AG04449 (cell line): ENCODE data around the gene DGKI.

Experiments used
- CTCF ChIA-PET: fragments of 350-600 bp; formaldehyde crosslinking; extraction: SDS; loops from one replicate; lab custom pipeline; 2021; ENCODE audit warnings: antibody characterized with exemption; lab: Yijun Ruan, JAX
- POLR2A ChIA-PET: fragments of 400-600, 350-600 bp; formaldehyde crosslinking; extraction: SDS; loops from one replicate; lab custom pipeline; 2020; ENCODE audit warnings: antibody characterized with exemption, inconsistent platforms; lab: Yijun Ruan, JAX
- DNase-seq: peaks from one replicate; pipeline ENCODE4 v3.0.0-alpha.2; 2010; ENCODE audit warnings: low read depth, low spot score
- H3K4me3 ChIP-seq: 2 replicates; pipeline ENCODE4 v1.5.1; 2011; ENCODE audit warnings: low read depth, mild to moderate bottlenecking, control low read depth, low read length
- TF ChIP-seq, protein P1 (sequence below): IDR thresholded peaks from one replicate; pipeline ENCODE4 v1.5.1; 2011; ENCODE audit warnings: mild to moderate bottlenecking, moderate library complexity, low read length, control low read depth, inconsistent platforms; ENCODE audit not compliant: insufficient read depth; ENCODE audit errors: missing control alignments

DGKI gene

DNA sequence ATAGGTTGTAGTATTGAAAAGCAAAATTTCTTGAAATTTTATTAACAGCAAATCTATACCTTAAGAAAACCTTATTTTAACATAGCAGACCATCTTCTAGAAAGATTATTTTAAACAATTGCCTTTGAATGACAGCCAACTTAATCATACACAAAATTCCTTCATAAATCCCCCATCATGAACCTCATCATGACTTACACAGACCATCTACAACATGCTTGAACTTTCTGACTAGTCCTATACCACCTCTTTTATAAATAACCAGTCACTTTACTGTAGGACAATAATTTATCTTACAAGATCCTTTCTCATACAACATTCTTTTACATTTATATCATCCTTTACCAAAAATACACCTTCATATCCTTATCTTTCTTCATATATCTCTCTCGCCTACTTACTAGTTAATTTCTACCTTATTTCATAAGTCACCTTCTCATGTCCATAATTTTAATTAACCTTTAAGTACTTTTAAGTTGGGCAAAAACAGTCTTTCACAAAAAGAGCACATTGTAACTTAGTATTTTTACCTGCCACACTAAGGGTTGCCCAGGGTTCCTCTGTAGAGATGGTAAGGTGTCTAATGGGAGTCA is 486.6 kb downstream of the DGKI start:
- DNase-seq = no peak
- POLR2A ChIA-PET = no interaction called here

GRCh38 chr7:137354961-137355360 is 491.8 kb downstream of the DGKI start:
- ChIA-PET POLR2A (no interaction called here), CTCF (interaction anchor here (1.1 kb wide), 1 partner anchor 74 kb away, joined by 3 read pairs; no protein-coding TSS in a partner anchor)
- DNase-seq = no peak
- TF ChIP-seq, protein P1, sequence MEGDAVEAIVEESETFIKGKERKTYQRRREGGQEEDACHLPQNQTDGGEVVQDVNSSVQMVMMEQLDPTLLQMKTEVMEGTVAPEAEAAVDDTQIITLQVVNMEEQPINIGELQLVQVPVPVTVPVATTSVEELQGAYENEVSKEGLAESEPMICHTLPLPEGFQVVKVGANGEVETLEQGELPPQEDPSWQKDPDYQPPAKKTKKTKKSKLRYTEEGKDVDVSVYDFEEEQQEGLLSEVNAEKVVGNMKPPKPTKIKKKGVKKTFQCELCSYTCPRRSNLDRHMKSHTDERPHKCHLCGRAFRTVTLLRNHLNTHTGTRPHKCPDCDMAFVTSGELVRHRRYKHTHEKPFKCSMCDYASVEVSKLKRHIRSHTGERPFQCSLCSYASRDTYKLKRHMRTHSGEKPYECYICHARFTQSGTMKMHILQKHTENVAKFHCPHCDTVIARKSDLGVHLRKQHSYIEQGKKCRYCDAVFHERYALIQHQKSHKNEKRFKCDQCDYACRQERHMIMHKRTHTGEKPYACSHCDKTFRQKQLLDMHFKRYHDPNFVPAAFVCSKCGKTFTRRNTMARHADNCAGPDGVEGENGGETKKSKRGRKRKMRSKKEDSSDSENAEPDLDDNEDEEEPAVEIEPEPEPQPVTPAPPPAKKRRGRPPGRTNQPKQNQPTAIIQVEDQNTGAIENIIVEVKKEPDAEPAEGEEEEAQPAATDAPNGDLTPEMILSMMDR = no peak
- no peak overlapping the region for H3K4me3 ChIP-seq

More for the DNA sequence above, 486.6 kb downstream of the DGKI start:
- CTCF ChIA-PET = no interaction called here
- no peak overlapping the region for H3K4me3 ChIP-seq
- TF ChIP-seq, protein P1 = no peak

- TF ChIP-seq, protein P1 = no peak
- ChIA-PET POLR2A (no interaction called here), CTCF (interaction anchor here (1.1 kb wide), 1 partner anchor 74 kb away, joined by 3 read pairs; no protein-coding TSS in a partner anchor)
- no peak overlapping the region for H3K4me3 ChIP-seq
- DNase-seq = no peak
Observed at GRCh38 chr7:137354396-137354795, 492.4 kb downstream of the DGKI start.

DNA sequence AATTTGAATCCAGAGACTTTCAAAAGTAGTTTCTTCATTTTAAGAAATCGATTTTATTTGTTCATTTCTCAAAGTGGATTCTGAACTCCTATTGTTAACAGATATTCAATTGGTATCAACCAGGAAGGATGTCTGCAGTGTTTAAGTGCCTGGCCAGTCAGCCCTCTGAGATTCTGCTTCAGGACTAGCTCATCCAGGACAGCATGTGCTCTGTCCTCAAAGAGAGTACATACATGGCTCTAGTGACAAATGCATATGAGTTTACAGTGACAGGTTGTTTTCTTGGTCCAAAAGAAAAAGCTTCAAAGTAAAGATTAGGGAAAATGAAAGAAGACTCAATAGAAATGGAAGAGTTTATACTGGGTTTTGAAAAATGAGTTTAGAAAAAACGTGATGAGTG is 494.8 kb downstream of the DGKI start:
- H3K4me3 ChIP-seq = no peak overlapping the region
- CTCF ChIA-PET = interaction anchor here (0.8 kb wide), 1 partner anchor 19 kb away, joined by 3 read pairs; no protein-coding TSS in a partner anchor
- TF ChIP-seq, protein P1 = no peak
- POLR2A ChIA-PET = no interaction called here
- DNase-seq = no peak

DNA sequence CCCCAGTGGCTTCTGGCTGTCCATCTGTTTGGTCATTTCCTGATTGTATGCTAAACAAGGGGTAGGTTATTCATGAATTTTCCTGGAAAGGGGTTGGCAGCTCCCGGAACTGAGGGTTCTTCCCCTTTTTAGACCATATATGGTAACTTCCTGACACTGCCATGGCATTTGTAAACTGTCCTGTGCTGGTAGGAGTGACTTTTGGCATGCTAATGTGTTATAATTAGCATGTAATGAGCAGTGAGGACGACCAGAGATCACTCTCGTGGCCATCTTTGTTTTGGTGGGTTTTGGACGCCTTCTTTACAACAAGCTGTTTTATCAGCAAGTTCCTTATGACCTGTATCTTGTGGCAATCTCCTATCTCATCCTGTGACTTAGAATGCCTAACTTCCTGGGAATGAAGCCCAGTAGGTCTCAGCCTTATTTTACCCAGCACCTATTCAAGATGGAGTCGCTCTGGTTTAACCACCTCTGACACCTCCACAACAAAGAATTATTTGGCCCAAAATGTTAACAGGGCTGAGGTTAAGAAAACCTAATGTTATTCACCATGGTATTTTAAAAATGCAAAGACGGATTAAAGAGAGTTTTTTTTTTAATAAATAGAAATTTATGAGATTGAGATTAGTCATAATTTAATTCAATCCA is 500.9 kb downstream of the DGKI start:
- ChIA-PET POLR2A (no interaction called here), CTCF (no interaction called here)

More for the DNA sequence above, 500.9 kb downstream of the DGKI start:
- TF ChIP-seq, protein P1 = no peak
- DNase-seq = no peak
- no peak overlapping the region for H3K4me3 ChIP-seq
